WTC11 (cell line): ENCODE data around the gene ZFHX3. TPM values are rescaled to one million over a fixed set of nuclear protein-coding genes. Genes with fewer than 3 reads are reported as not detected.

Source experiments
- ATAC-seq: fragments of 200-7000 bp; cut with Tn5 transposase; 2 replicates; pipeline ENCODE4 v1.10.0; 2021; ENCODE audit warnings: mild to moderate bottlenecking, moderate library complexity
- CTCF ChIA-PET: fragments of 300-600 bp; sonication (Branson Sonifier 250); formaldehyde crosslinking; loops from one replicate; lab custom pipeline; 2021; ENCODE audit warnings: antibody characterized with exemption; lab: Charles Lee
- POLR2A ChIA-PET: fragments of 350-600 bp; sonication (Branson Sonifier 250); formaldehyde crosslinking; loops from one replicate; lab custom pipeline; 2021; ENCODE audit warnings: antibody characterized with exemption; lab: Charles Lee
- DNase-seq: peaks from one replicate; pipeline ENCODE4 v3.0.0; 2021; ENCODE audit warnings: low spot score
- H3K27ac Mint-ChIP-seq: 2 replicates; pipeline ENCODE4 v1.8.0; 2021; ENCODE audit warnings: mixed read lengths
- H3K27me3 Mint-ChIP-seq: 2 replicates; pipeline ENCODE4 v1.8.0; 2021; ENCODE audit warnings: low read depth, mild to moderate bottlenecking, moderate library complexity, mixed read lengths
- H3K36me3 Mint-ChIP-seq: 2 replicates; pipeline ENCODE4 v1.8.0; 2021; ENCODE audit warnings: mixed read lengths
- H3K4me1 Mint-ChIP-seq: 2 replicates; pipeline ENCODE4 v1.8.0; 2022; ENCODE audit warnings: mixed read lengths
- H3K4me3 Mint-ChIP-seq: 2 replicates; pipeline ENCODE4 v1.8.0; 2021; ENCODE audit warnings: mild to moderate bottlenecking, moderate library complexity, mixed read lengths
- H3K9me3 Mint-ChIP-seq: 2 replicates; pipeline ENCODE4 v1.8.0; 2021; ENCODE audit warnings: mixed read lengths
- ARID4B ChIP-seq: sonication (generic); formaldehyde crosslinking; IDR thresholded peaks from 2 replicates; pipeline ENCODE4 v1.8.0; 2023; ENCODE audit warnings: missing genetic modification reagents, mild to moderate bottlenecking, borderline replicate concordance
- CREB1 ChIP-seq: sonication (generic); formaldehyde crosslinking; IDR thresholded peaks from 2 replicates; pipeline ENCODE4 v1.8.0; 2023; ENCODE audit warnings: mild to moderate bottlenecking, missing genetic modification reagents
- GABPB1 ChIP-seq: sonication (generic); formaldehyde crosslinking; IDR thresholded peaks from 2 replicates; pipeline ENCODE4 v1.8.1; 2023; ENCODE audit warnings: mild to moderate bottlenecking, missing genetic modification reagents
- KAT7 ChIP-seq: sonication (generic); formaldehyde crosslinking; IDR thresholded peaks from 2 replicates; pipeline ENCODE4 v1.8.1; 2023; ENCODE audit warnings: missing genetic modification reagents, mild to moderate bottlenecking, borderline replicate concordance
- MAX ChIP-seq: sonication (generic); formaldehyde crosslinking; IDR thresholded peaks from 2 replicates; pipeline ENCODE4 v1.8.0; 2022; ENCODE audit warnings: mild to moderate bottlenecking, missing genetic modification reagents
- NFE2L1 ChIP-seq: sonication (generic); formaldehyde crosslinking; IDR thresholded peaks from 2 replicates; pipeline ENCODE4 v1.8.1; 2023; ENCODE audit warnings: missing genetic modification reagents
- NFYB ChIP-seq: sonication (generic); formaldehyde crosslinking; conservative IDR thresholded peaks from 2 replicates; pipeline ENCODE4 v1.8.0; 2022; ENCODE audit warnings: low read depth, missing genetic modification reagents
- NR1H2 ChIP-seq: sonication (generic); formaldehyde crosslinking; IDR thresholded peaks from 2 replicates; pipeline ENCODE4 v1.9.0; 2021; ENCODE audit warnings: mild to moderate bottlenecking, moderate library complexity, missing genetic modification reagents
- NR3C1 ChIP-seq: sonication (generic); formaldehyde crosslinking; conservative IDR thresholded peaks from 2 replicates; pipeline ENCODE4 v1.8.1; 2023; ENCODE audit warnings: low read depth, mild to moderate bottlenecking, missing genetic modification reagents
- PRDM15 ChIP-seq: sonication (generic); formaldehyde crosslinking; IDR thresholded peaks from 2 replicates; pipeline ENCODE4 v1.8.0; 2022; ENCODE audit warnings: missing genetic modification reagents
- PREB ChIP-seq: sonication (generic); formaldehyde crosslinking; IDR thresholded peaks from 2 replicates; pipeline ENCODE4 v1.8.1; 2022; ENCODE audit warnings: mild to moderate bottlenecking, missing genetic modification reagents, moderate library complexity, borderline replicate concordance
- STAT6 ChIP-seq: sonication (generic); formaldehyde crosslinking; conservative IDR thresholded peaks from 2 replicates; pipeline ENCODE4 v1.8.1; 2023; ENCODE audit warnings: mild to moderate bottlenecking, low read depth, missing genetic modification reagents, moderate library complexity
- TCF7 ChIP-seq: sonication (generic); formaldehyde crosslinking; IDR thresholded peaks from 2 replicates; pipeline ENCODE4 v1.8.0; 2022; ENCODE audit warnings: mild to moderate bottlenecking, low read depth, missing genetic modification reagents, moderate library complexity
- TEAD4 ChIP-seq: sonication (generic); formaldehyde crosslinking; IDR thresholded peaks from 2 replicates; pipeline ENCODE4 v1.8.0; 2022; ENCODE audit warnings: mild to moderate bottlenecking, missing genetic modification reagents
- ZBTB43 ChIP-seq: sonication (generic); formaldehyde crosslinking; IDR thresholded peaks from 2 replicates; pipeline ENCODE4 v1.8.1; 2023; ENCODE audit warnings: mild to moderate bottlenecking, missing genetic modification reagents
- ZNF263 ChIP-seq: sonication (generic); formaldehyde crosslinking; IDR thresholded peaks from 2 replicates; pipeline ENCODE4 v1.8.1; 2022; ENCODE audit warnings: low read depth, mild to moderate bottlenecking, moderate library complexity, missing genetic modification reagents
- total RNA-seq: library from RNA; stranded (reverse); gene quantifications from 3 replicates; pipeline ENCODE4 v1.2.3, GENCODE V29; 2021
- TF ChIP-seq, protein P1 (sequence below): sonication (generic); formaldehyde crosslinking; IDR thresholded peaks from 2 replicates; pipeline ENCODE4 v1.8.0; 2022; ENCODE audit warnings: mild to moderate bottlenecking, missing genetic modification reagents
- TF ChIP-seq, protein P2 (sequence below): sonication (generic); formaldehyde crosslinking; IDR thresholded peaks from 2 replicates; pipeline ENCODE4 v1.8.1; 2022; ENCODE audit warnings: low read depth, mild to moderate bottlenecking, moderate library complexity, missing genetic modification reagents, borderline replicate concordance

ZFHX3 gene
- total RNA-seq, 1 experiment from 2014 or later: 5.7 TPM

DNA sequence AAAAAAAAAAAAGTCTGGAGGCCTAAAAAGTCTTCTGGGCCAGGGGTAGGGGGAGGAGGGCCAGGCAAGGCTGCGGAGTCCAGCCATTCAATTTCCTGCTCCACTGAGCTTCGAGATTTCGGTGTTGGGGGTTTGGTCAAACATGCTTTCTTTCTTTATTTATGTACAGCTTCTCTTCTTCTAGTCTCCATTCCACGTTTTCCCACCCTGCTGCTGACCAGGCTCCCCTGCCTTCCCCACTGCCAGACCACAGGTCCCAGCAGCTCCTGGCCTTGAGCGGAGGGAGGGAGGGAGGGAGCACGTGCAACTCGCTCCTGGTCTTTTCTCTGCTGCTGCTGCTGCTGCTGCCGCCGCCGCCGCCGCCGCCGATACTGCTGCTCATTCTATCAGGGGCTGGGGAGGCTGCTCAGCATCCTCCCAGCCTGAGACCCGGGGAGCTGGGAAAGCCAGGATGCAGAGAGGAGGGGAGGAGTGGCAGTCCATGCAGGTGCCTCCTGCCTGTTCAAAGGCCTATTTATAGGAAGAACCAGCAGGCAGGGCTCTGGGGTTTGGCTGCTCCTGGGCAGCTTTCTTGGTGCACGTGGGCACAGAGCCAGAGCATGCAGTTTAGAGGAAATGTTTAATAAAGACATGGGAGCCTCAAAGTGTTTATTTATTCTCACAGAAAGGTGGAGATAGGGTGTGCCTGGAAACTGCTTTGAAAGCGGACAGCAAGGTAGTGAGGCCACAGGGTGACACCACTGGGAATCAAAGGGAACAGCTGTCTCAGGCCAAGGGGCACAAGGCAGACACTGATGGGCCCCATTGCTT lies 23.4 kb upstream of the ZFHX3 start:
- H3K9me3 Mint-ChIP-seq: no peaks in the 10 kb centered on the region
- H3K27ac Mint-ChIP-seq: peak overlapping the region; percentile 94
- CTCF ChIA-PET: interaction anchor here (0.6 to 2.2 kb wide), 13 partner anchors 8 to 239 kb away, joined by 3 to 9 read pairs (median 3); no protein-coding TSS in a partner anchor
- peaks cover 82% of the 10 kb centered on the region for H3K27me3 Mint-ChIP-seq
- POLR2A ChIA-PET: no interaction called here
- no peaks in the 10 kb centered on the region for H3K36me3 Mint-ChIP-seq
- peak; percentile 57 for ATAC-seq
- peak; percentile 71 for DNase-seq
- H3K4me3 Mint-ChIP-seq: peak overlapping the region; percentile 80
- H3K4me1 Mint-ChIP-seq: peaks cover 31% of the 10 kb centered on the region
- no peak for TF ChIP-seq NFYB (CRISPR knock-in tag)
- TF ChIP-seq STAT6 (CRISPR knock-in tag): no peak
- TF ChIP-seq, protein P1, sequence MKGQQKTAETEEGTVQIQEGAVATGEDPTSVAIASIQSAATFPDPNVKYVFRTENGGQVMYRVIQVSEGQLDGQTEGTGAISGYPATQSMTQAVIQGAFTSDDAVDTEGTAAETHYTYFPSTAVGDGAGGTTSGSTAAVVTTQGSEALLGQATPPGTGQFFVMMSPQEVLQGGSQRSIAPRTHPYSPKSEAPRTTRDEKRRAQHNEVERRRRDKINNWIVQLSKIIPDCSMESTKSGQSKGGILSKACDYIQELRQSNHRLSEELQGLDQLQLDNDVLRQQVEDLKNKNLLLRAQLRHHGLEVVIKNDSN (CRISPR knock-in tag): peak; percentile 58; the same call in 1 of the 2 replicates
- TF ChIP-seq, protein P2, sequence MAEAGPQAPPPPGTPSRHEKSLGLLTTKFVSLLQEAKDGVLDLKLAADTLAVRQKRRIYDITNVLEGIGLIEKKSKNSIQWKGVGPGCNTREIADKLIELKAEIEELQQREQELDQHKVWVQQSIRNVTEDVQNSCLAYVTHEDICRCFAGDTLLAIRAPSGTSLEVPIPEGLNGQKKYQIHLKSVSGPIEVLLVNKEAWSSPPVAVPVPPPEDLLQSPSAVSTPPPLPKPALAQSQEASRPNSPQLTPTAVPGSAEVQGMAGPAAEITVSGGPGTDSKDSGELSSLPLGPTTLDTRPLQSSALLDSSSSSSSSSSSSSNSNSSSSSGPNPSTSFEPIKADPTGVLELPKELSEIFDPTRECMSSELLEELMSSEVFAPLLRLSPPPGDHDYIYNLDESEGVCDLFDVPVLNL (CRISPR knock-in tag): no peak
- TF ChIP-seq ARID4B (CRISPR knock-in tag): no peak
- TF ChIP-seq NFE2L1 (CRISPR knock-in tag): no peak
- no peak for TF ChIP-seq ZBTB43 (CRISPR knock-in tag)
- no peak for TF ChIP-seq TEAD4 (CRISPR knock-in tag)
- TF ChIP-seq CREB1 (CRISPR knock-in tag): no peak
- peak; percentile 43 for TF ChIP-seq PRDM15 (CRISPR knock-in tag)
- 0 out of 2 replicates have a peak, but pooled peaks have one; percentile 24 for TF ChIP-seq GABPB1 (CRISPR knock-in tag)
- TF ChIP-seq NR1H2 (CRISPR knock-in tag): no peak
- no peak for TF ChIP-seq PREB
- peak; percentile 65 for TF ChIP-seq MAX (CRISPR knock-in tag)
- TF ChIP-seq NR3C1: no peak
- TF ChIP-seq TCF7 (CRISPR knock-in tag): no peak
- peak; percentile 45; the same call in 1 of the 2 replicates for TF ChIP-seq ZNF263 (CRISPR knock-in tag)
- no peak for TF ChIP-seq KAT7 (CRISPR knock-in tag)
